Measurements from ENCODE around the gene MARCHF2. TPM values are rescaled to one million over a fixed set of nuclear protein-coding genes. Genes with fewer than 3 reads are reported as not detected.

MARCHF2 gene, protein sequence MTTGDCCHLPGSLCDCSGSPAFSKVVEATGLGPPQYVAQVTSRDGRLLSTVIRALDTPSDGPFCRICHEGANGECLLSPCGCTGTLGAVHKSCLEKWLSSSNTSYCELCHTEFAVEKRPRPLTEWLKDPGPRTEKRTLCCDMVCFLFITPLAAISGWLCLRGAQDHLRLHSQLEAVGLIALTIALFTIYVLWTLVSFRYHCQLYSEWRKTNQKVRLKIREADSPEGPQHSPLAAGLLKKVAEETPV
- 12.4 and 12.8 TPM in 2 replicates for polyA plus RNA-seq (2011; rRNA removed)
- polyA plus RNA-seq (2012; cell fraction: cytosol; rRNA removed), result 20.7 and 33.3 TPM in 2 replicates
- 33.1 and 33.6 TPM in 2 replicates for polyA plus RNA-seq (2012; cell fraction: nucleus; rRNA removed)
- polyA plus RNA-seq (2017; fragmentation: RNase III; extraction: RNeasy Plus Mini Kit Qiagen cat#74134 plus additional on column Dnase treatment), result 13.1 to 15.3 TPM (median 13.2 TPM) in 3 replicates
- polyA minus RNA-seq (2011; rRNA and poly(A)+ RNA removed), result 16.7 and 27.6 TPM in 2 replicates

DNA sequence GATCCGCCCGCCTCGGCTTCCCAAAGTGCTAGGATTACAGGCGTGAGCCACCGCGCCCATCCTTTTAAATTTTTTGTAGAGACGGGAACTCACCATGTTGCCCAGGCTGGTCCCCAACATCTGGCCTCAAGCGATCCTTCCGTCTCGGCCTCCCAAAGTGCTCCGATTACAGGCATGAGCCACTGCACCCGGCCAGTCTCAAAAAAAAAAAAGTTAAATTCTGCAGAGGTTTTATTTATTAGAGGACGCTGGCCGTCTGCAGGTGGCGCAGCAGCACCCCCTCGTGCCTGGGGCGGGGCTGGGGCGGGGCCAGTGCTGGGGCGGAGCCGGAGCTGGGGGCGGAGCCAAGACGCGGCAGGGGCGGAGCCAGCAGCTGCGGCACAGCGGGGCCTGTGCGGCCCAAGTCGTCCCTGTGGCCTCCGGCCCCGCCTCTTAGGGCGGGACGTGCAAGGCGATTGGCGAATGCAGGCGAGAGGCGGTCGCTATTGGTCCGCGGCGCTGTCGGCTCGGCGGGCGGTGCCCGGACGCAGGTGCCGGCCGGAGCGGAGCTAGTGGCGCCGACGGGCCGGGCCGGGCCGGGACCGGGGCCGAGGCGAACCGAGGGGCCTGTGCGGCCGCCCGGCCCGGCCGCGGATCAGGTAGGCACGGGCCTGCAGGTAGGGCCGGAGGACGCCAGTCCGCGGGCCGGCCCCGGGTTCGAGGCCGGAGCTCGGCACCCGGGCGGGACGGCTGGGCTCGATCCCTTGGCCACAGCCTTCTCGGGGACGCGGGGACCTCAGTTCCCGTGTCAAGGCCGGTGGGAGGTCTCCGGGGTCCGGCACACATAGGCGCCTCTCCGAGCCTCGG is at the start of gene MARCHF2:
MARCHF2 (plus strand) TSS at position 523 of the 846 bp plus-strand sequence. CDS start 8,536 bp downstream, outside the sequence.
- Histone ChIP-seq H3K27ac (peak within 1 kb of the TSS; percentile 89 to 91), H3K9me3 (no peaks in the 10 kb centered on the region), H3K4me3 (peak within 1 kb of the TSS; percentile 92), H3K4me1 (peaks cover 4% of the 10 kb centered on the region; the same call in 1 of the 3 replicates), H3K4me2 (peak within 1 kb of the TSS; percentile 96)
- POLR2A ChIA-PET, result interaction anchor here (0.8 to 2.7 kb wide), 8 partner anchors 8 to 101 kb away, joined by 3 to 35 read pairs (median 5); partner anchors contain the start of genes HNRNPM, RAB11B and ZNF414
- DNase-seq (ENCODE audit: low read depth in 1 of 2, low spot score in 1 of 2) (peak; percentile 66 to 96), ATAC-seq (peak; percentile 99), FAIRE-seq (no peak)
- TF ChIP-seq CTCF (IDR thresholded peaks at IDR 0.05), result peak; percentile 60
- TF ChIP-seq RAD21 (conservative IDR thresholded peaks at IDR 0.05 in 1 of 2, IDR thresholded peaks at IDR 0.05 in 1 of 2), result peak; percentile 53 to 66
- TF ChIP-seq SMC3 (IDR thresholded peaks at IDR 0.05), result peak; percentile 79
- TF ChIP-seq, protein P1, sequence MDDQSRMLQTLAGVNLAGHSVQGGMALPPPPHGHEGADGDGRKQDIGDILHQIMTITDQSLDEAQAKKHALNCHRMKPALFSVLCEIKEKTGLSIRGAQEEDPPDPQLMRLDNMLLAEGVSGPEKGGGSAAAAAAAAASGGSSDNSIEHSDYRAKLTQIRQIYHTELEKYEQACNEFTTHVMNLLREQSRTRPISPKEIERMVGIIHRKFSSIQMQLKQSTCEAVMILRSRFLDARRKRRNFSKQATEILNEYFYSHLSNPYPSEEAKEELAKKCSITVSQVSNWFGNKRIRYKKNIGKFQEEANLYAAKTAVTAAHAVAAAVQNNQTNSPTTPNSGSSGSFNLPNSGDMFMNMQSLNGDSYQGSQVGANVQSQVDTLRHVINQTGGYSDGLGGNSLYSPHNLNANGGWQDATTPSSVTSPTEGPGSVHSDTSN (IDR thresholded peaks at IDR 0.05), result peak; percentile 79; the same call in 1 of the 2 replicates
- TF ChIP-seq JUNB (IDR thresholded peaks at IDR 0.05), result no peak
- TF ChIP-seq CHD2 (IDR thresholded peaks at IDR 0.05; ENCODE audit: low read length, partially characterized antibody), result no peak
- peak; percentile 30; the same call in 1 of the 2 replicates for TF ChIP-seq POLR2A (IDR thresholded peaks at IDR 0.05; ENCODE audit: low read length)
- TF ChIP-seq, protein P2, sequence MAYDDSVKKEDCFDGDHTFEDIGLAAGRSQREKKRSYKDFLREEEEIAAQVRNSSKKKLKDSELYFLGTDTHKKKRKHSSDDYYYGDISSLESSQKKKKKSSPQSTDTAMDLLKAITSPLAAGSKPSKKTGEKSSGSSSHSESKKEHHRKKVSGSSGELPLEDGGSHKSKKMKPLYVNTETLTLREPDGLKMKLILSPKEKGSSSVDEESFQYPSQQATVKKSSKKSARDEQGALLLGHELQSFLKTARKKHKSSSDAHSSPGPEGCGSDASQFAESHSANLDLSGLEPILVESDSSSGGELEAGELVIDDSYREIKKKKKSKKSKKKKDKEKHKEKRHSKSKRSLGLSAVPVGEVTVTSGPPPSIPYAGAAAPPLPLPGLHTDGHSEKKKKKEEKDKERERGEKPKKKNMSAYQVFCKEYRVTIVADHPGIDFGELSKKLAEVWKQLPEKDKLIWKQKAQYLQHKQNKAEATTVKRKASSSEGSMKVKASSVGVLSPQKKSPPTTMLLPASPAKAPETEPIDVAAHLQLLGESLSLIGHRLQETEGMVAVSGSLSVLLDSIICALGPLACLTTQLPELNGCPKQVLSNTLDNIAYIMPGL (CRISPR knock-in tag; IDR thresholded peaks at IDR 0.05; ENCODE audit: borderline replicate concordance), result no peak
- TF ChIP-seq PHF8 (IDR thresholded peaks at IDR 0.05; ENCODE audit: borderline replicate concordance, low read depth), result peak; percentile 16; the same call in 1 of the 2 replicates
- CTCF ChIA-PET, result interaction anchor here (0.8 to 3.2 kb wide), 17 partner anchors 8 to 93 kb away, joined by 3 to 19 read pairs (median 5); no protein-coding TSS in a partner anchor
- WGBS (ENCODE audit: missing lambda C conversion rate), result 2% methylated on average over 7 of the region's 89 CpGs

DNA sequence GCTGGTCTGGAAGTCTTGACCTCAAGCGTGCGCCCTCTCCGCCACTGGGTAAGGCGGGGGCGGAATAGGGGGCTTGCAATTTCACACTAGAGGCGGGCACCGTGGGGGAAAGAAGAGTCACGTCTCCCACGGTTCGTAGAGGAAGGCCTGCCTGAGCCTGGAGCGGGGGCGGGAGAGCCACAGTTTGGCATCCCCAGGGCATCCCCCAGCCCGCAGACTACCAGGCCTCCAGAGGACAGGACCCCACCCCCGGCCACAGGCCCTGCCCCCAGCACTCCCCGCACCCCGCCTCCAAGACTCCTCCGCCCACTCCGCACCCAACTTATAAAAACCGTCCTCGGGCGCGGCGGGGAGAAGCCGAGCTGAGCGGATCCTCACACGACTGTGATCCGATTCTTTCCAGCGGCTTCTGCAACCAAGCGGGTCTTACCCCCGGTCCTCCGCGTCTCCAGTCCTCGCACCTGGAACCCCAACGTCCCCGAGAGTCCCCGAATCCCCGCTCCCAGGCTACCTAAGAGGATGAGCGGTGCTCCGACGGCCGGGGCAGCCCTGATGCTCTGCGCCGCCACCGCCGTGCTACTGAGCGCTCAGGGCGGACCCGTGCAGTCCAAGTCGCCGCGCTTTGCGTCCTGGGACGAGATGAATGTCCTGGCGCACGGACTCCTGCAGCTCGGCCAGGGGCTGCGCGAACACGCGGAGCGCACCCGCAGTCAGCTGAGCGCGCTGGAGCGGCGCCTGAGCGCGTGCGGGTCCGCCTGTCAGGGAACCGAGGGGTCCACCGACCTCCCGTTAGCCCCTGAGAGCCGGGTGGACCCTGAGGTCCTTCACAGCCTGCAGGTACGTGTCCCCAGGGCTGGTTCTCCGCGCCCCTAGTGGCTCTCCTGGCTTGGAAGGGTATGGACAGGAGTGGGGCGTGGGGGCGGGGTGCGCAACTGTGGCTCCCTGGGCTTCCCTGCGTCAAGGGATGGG is 49.0 kb upstream of the MARCHF2 start, which contains the start of gene ANGPTL4:
ANGPTL4 (plus strand) TSS at position 353 of the 969 bp plus-strand sequence; CDS start at position 520, 167 bp downstream.
- no peak for FAIRE-seq
- peak; percentile 92 for TF ChIP-seq POLR2A (IDR thresholded peaks at IDR 0.05; ENCODE audit: low read length)
- no peak for TF ChIP-seq ZSCAN20 (CRISPR knock-in tag; IDR thresholded peaks at IDR 0.05)
- no peak for TF ChIP-seq BHLHE40 (IDR thresholded peaks at IDR 0.05; ENCODE audit: low read depth, low read length)
- TF ChIP-seq ZNF302 (CRISPR knock-in tag; IDR thresholded peaks at IDR 0.05), result no peak
- no peak for TF ChIP-seq FOXS1 (CRISPR knock-in tag; IDR thresholded peaks at IDR 0.05)
- TF ChIP-seq KDM1A (IDR thresholded peaks at IDR 0.05; ENCODE audit: low read depth), result no peak
- peak; percentile 50; the same call in 1 of the 2 replicates for TF ChIP-seq HDAC2 (IDR thresholded peaks at IDR 0.05)
- TF ChIP-seq RNF2 (IDR thresholded peaks at IDR 0.05; ENCODE audit: borderline replicate concordance, low read depth), result 0 out of 2 replicates have a peak, but pooled peaks have one; percentile 26
- no peak for TF ChIP-seq RFX5 (IDR thresholded peaks at IDR 0.05)
- TF ChIP-seq HOXB13 (CRISPR knock-in tag; IDR thresholded peaks at IDR 0.05; ENCODE audit: low read depth), result no peak
- 0 out of 3 replicates have a peak, but pooled peaks have one; percentile 56 for TF ChIP-seq BCL3 (IDR thresholded peaks at IDR 0.05)
- TF ChIP-seq, protein P3, sequence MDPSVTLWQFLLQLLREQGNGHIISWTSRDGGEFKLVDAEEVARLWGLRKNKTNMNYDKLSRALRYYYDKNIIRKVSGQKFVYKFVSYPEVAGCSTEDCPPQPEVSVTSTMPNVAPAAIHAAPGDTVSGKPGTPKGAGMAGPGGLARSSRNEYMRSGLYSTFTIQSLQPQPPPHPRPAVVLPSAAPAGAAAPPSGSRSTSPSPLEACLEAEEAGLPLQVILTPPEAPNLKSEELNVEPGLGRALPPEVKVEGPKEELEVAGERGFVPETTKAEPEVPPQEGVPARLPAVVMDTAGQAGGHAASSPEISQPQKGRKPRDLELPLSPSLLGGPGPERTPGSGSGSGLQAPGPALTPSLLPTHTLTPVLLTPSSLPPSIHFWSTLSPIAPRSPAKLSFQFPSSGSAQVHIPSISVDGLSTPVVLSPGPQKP (IDR thresholded peaks at IDR 0.05; ENCODE audit: low read depth, low read length), result no peak
- no peak for TF ChIP-seq KDM5A (IDR thresholded peaks at IDR 0.05)
- TF ChIP-seq SMC3 (IDR thresholded peaks at IDR 0.05), result no peak
- TF ChIP-seq SREBF2 (IDR thresholded peaks at IDR 0.05), result no peak
- no peak for TF ChIP-seq HOXB5 (CRISPR knock-in tag; IDR thresholded peaks at IDR 0.05)

More for the DNA sequence above, 49.0 kb upstream of the MARCHF2 start, which contains the start of gene ANGPTL4:
- Histone ChIP-seq H3K9me3 (no peaks in the 10 kb centered on the region), H3K4me2 (peak within 1 kb of the TSS; percentile 85), H3K27ac (peak within 1 kb of the TSS; percentile 76 to 89), H3K4me1 (peaks cover 59% of the 10 kb centered on the region), H3K4me3 (peak within 1 kb of the TSS; percentile 91)
- ChIA-PET CTCF (interaction anchor here (0.7 to 6.2 kb wide), 11 partner anchors 11 to 139 kb away, joined by 3 to 50 read pairs (median 3); partner anchors contain the start of gene RAB11B), POLR2A (interaction anchor here (0.6 to 1.8 kb wide), 5 partner anchors 26 to 72 kb away, joined by 3 to 8 read pairs (median 3); partner anchors contain the start of gene RAB11B)
- WGBS (ENCODE audit: missing lambda C conversion rate), result 2% methylated on average over 22 of the region's 81 CpGs
- peak; percentile 69 to 87 for DNase-seq (ENCODE audit: low read depth in 1 of 2, low spot score in 1 of 2)
- ATAC-seq, result peak; percentile 76 to 79

Measured in A549 (cell line).